NCI-H128 (cell line): ENCODE data around the gene KERA.

Experiments used
- DNase-seq: peaks from one replicate; lab custom pipeline; 2025; ENCODE audit not compliant: unreplicated experiment; lab: John Stamatoyannopoulos, UW

KERA gene

DNA sequence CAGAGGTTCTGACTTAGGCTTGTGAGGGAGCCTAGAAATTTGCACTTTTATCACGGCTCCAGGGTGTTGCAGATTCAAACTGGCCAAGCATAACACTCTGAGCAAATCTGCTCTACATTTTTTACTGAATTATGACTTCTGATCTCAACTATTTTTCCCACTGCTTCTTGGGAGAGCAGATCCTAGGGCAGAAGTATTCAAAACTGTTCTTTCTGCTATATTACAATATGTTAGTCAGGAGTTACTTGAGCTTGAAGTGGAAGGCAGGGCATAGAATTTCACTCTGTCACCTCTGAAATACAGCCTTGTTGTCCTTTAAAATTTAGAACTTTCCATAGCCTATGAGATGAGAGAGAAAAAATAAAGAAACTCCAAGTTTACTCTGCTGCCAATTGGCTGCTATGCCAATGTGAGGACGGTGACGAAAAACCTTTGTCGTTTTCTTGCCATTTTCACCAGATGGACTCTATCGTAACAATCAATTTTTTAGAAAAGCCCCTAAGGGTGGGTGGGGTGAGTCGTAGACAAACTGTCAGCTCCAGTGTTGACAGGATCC, 16.4 kb upstream of the KERA start:
- DNase-seq, result no peak

DNA sequence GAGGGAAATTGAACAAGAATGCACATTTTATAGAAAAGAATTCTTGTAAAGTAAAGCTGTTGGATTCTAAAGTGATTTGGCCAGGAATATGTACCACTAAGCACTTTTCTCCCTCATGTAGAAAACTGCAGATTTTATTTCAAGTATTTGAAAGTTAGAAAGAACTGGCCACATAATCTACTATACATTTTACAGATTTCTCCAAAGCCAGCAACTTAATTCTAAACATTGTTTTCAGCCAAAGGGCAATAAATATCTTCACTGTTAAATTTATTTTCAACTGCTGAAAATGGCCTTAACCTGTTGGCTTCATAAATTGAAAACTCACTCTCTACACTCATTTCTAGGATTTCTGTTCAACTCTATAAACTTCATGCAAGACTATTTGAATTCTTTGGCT, 15.6 kb upstream of the KERA start:
- no peak for DNase-seq

DNA sequence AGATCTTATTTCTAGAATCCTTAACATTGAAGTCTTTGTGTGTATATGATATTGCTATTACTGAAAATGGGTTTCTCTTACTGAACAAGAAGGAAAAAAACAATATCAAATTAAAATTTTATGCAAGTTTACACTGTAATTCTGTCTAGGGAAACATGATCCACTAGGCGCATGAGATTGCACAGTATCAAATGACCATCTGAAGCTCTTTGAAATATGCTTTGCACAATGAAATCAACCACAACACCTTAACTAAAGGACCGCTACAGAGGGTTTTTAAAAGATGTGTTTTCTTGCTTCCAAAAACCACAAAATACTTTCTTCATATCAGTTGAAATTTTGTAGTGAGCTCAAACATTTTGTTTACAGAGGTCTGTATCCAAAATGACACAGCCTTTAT, 15.1 kb upstream of the KERA start:
- DNase-seq, result no peak

DNA sequence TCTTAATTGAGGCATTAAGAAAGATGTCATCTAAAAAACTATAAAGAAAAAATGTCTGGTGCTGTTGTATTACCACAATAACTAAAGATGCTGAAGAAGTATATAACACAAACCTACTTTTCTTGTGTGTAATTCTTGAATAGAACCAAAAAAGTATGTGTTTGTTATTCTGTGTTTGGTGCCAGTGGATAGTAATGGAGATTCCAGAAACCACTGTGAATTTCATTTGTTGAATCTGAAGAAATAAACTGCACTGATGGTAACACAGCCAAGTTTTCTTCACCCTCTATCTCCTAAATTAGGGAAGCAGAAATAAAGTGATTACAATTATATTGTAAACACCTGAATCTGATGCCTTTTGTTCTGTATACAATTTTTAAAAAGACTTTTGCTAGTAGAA, 13.1 kb upstream of the KERA start:
- DNase-seq, result no peak

DNA sequence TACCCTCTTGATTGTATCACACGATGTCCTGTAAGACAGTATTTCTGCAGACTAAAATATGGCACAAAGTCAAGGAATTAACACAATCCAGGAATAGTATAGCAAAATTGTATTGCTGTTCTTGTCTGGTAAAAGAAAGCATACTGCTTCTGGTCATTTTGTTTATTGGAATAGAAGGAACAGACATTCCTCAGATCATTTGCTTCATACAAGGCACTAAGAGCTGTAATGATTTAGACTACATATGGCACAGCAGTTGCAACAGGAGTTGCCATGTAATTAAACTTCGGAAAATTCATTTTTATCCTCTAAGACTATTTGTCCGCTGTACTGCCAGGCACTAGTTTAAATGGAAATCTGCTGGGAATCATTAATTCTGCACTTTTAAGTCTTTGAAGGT, 7.6 kb upstream of the KERA start:
- DNase-seq, result no peak

DNA sequence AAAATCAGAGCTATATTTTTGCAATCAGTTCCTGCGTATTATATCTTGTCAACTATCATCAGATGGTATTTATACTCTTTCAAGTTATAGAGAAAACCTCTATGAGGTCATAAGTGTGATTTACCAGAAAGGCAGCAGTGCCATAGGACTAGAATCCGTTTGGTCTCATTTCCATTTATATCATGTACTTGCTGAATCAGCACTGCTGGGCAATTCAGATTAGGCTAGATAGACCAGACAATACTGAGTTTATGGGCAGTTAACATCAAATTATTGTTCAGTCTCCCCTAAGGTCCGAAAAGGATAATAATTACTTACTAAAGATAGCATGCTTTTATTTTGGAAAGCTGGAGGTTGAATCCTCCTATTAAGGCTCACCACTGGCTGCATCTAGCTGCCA, 6.8 kb upstream of the KERA start:
- no peak for DNase-seq

DNA sequence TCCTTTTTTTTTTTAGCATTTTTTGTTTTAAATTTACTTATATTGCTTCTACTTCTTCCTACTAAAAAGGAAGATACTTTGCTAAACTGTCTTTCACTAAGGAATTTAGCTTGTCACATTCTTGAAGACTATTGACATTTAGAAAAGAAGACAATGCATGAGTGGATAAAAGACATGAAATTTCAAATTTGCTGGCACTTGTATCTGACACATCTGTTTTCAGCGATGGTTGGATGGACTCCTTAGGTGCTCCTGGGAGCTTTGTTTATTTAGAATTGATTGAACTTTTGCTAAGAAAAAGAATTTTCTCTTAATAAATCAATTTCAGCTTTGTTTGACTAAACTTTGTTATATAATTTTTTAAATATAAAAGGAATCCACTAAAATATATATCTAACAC, 3.3 kb upstream of the KERA start:
- no peak for DNase-seq

DNA sequence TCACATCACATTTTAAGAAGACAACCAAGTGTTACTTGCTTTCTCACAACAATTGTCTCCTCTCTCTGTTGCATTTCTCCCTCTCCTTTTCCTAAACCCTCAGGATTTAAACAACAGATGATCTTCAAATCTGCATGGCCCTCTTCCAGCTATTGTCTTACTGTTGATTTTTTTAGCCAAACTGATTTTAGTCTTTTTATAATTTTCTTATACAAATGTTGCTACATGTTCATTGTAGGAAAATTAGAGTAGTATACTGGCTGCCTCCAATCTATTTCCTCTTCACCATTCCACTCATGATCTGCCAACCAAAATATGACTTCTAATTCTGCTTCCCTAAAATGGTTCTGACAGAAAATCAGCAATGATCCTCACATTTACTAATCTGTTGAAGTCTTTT, 1.4 kb upstream of the KERA start:
- DNase-seq, result no peak

DNA sequence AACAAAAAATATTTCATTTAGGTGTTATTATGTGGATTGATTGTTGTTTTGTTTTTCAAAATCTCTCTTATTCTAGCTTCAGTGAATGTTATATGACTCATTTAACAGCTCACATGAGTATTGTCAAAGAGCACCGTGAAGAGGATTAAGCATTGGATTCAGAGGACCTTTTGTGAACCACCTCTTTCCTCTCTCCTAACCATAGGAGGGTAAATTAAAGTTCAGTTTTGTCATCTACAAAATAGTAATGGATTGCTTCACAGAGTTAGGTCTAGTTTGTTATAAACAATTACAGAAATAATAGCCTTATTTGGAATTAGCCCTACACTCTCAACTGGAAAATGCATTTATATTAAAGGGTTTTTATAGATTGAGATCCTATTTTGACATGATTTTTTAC, 962 bp upstream of the KERA start:
- no peak for DNase-seq

DNA sequence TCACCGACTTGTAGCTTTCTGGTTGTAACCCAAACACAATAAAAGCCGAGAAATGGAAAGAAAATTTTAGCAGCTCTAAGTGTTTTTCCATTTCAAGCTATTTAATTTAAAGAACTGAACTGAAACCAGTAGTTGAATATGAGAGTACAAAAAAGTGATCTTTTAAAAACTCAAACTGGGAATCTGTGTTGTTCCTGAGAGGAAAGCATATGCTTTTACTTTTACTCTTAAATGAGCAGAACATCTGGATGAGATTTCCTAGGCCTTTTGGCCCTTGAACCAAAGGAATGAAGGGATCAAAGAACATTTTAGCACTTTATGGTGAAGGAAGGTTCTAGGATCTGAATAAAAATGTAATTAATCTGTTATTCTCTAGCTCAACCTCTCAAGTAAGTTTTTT, 1.3 kb downstream of the KERA start:
- DNase-seq, result no peak

DNA sequence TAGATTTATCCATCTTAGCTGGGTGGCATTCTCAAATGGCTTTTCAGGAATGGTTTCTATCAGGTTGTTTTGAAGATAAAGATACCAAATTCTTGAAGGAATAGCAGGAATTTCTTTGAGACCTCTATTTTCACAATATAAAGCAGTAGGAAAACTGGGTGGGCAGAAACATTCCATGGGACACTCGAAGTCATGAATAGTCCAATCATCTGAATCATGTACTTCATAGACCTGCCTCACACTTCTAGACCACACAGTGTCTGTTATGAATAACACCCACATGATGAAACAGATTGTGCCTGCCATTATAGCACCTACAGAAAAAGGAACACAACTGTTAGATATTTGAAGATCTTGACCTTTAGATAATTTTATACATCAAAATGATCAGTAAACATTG, 1.8 kb downstream of the KERA start:
- no peak for DNase-seq

DNA sequence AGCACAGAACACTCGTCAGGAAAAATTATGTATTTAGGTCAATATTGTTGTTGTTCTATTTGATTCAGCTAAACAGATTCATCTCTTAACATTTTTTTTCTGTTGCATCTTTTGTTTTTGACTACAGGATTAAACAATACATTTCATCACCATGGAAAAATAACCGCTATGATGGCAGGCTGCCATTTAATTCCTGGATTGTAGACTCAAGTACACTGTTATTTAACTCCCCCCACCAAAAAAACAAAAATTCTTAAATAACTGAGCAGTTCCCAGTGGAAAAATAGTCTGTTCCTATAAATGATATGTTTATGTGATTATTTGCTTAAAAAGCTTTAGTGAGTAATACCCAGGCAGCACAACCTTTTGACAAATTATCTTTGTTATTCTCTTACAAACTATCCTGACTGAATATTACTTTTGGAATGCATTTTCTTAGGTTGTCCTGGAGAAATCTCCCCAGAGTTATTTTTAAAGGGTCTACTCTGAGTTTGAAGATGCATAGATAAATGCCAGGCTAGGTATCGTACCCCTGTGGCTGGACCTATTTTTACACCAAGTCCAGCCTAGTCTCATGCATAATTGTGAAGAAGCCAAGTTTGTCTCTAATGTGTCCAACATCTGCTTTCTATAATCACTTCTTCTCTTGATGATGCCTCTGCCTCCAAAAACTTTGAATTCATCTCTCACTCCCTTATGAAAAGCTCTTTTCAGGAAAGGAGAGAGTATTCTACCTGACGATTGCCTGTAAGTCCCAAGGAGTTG, 3.7 kb downstream of the KERA start:
- DNase-seq, result no peak

DNA sequence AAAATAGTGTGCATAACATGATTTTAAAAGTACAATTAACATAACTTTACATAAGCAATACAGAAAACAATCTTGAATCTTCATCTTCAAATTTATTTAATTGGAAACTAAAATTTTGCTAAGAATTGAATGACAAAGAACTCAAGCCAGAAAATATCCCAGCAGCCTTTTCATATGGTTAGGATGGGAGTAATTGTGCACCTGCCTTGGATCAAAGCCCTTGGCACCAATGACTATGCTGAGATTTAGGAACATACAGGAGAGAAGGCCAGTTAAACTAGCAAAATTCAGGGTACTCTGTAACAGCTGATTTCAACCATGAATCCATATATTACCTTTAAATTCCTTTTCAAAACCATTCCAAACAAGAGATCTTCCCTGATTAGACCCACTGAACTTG, 5.8 kb downstream of the KERA start:
- no peak for DNase-seq

DNA sequence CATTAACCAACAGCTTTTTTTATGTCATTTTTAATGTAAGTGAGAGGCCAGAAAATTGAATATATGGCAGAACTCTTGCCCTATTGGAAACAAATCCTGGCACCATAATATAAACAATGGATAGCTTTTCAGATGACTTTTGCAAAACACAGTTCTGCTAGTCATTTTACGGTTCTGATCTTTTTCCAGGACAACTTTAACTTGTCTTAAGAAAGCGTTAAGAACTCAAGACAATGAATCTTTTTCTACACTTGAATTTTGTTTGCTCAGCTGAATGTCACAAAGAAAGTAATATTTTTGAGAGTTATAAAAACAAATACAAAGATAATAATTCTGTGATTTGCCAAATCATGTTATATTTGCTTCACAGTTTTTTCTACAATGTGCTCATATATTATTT, 13.2 kb downstream of the KERA start:
- DNase-seq, result no peak

DNA sequence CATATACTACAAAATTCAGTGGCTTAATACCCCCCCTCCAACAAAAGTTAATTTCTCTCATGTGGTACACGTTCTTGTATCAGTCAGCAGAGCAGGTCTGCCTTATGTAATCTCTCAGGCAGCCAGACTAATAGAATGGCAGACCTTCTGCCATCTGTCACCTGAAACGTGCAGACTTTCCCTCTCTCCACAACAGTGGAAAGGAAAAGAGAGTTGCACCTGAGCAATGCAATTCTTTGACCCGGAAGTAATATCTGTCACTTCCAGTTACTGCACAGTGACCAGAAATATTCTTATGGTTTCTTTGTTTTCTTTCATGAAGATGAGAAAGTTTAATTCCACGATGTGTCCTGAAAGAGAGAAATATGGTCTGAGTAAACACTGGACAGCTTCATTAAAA, 14.4 kb downstream of the KERA start:
- DNase-seq, result no peak

DNA sequence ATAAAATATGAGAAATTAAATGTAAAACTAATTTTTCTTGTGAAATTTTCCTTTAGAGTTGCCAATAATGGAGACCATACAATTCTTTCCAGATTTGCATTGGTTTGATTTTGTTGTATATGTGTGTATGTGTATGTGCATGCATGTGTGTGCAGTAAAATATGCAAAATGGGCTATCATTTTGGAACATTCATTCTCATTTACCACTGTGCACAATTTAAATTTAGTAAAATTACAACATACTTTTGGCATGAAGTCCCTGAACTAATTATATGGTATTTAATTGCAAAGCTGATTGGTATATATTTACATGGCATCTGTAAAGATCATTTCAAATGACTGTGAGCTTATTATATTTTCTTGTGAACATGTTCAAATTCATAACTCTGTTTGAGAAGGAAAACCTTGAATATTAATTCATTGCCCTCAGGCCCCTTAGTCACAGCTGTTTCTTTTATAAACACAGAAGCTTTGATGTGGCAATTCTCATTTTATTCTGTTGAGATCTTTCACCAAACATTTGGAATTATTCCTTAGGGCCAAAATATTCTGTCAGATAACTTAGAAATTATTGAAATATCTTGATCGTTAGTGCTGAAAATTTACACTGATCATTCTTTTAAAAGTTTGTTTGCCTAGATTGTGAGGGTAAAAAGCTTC, 17.6 kb downstream of the KERA start:
- DNase-seq, result no peak

DNA sequence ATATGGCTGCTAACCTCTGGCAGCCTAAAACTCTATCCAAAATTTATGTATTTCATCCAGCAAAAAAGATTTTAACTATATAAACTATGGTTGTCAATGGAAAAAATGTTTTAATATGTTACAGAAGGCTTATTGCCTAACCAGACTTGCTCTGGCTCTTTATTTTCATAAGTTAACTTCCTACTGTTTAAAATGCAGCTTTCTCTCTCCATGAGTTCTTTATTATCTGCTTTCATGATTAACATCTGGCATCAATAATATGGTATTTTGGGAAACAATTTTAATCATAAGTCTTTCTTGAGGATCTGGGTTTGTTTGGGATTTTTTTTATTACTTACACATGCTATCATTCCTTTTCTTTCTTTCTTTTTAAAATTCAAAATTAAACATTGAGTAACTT, 20.5 kb downstream of the KERA start:
- no peak for DNase-seq

DNA sequence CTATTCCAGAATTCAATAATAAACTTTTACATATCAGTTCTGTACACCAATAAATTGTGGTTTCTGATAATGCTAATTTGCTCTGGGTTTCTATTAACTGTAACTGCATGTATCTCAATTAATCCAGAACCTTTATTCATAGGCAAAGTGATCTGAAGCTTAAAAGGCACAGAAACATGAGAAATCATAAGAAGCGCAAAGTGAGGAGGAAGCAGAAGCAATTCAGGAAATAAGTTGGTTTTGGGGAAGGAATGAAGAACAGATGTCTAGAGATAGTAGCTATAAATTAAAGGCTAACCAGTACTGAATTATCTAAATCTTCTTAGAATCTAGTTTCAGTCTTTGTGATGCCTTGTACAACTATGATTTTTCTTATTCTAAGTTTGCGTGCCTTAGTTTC, 24.6 kb downstream of the KERA start:
- DNase-seq, result no peak

DNA sequence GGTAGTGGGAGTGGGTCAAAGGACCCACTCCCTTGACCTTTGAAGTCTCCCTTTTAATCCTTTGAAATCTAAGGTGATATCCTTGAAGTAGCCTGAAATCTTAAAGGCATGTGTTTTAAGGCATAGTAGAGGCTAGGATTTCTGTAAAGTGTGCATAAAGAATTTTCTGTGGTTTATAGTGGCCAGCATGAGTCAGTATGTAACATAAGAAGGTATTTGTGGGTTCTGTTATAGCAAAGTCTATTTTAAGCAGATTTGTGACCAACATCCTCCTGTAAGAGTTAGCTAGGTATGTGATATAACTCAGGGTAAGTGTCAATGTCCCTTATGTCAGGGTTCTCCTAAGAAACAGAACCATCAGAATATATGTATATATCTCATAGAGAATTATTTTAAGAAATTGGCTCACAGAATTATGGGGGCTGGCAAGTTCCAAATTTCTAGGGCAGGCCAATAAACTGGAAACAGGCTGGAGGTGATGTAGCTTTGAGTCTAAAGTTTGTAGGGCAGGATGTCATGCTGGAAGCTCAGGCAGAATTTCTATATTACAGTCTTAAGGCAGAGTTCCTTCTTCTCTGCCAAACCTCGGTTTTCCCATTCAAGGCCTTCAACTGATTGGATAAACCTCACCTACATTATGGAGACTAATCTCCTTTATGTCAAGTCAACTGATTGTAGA, 34.4 kb downstream of the KERA start:
- DNase-seq, result no peak

DNA sequence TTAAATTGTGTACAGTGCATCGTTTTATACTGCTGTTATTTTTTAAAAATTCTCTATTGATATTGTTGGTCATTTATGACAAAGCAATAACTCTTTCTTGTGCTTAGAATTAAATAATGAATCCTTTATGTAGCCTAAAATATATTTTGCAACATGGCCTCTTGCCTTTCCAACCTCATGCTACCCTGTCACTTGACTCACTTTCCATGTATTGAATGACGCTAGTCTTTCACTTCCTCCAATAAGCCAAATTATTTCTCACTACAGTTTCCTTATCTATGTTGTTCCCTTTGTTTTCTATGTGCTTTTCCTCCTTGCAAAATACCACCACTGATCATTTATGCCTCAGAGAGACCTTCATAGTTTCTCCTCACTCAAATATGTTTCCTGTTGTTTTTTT, 36.7 kb downstream of the KERA start:
- DNase-seq, result no peak

DNA sequence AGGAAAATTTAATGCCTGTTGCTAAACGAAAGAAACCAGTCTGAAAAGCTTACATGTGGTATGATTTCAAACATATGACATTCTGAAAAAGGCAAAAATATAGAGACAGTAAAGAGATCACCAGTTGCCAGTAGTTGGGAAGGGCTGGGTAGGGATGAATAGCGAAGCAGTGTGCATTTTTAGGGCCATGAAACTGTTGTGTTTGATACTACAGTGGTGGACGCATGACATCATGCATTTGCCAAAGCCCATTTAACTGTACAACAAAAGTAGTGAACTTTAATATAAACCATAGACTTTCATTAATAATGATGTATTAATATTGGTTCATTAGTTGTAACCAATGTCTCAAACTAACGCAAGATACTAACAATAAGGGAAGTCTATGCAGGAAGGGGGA, 38.4 kb downstream of the KERA start:
- DNase-seq, result no peak
